ENCODE results near the gene VPS16.

VPS16 gene

DNA sequence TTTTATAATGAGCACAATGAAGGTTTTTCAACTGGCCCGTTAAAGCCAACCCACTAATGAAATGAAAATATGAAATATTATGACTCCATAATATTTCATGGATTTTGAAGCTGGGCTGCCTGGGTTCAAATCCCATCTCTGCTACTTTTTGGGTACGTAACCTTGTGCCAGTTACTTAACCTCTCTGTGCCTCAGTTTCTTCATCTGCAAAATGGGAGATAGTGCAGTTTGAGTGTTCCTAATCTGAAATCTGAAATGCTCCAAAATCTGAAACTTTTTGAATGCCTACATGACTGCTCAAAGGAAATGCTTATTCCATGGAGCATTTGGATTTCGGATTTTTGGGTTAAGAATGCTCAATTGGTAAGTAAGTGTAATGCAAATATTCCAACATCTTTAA is 62.3 kb downstream of the VPS16 start:
- CTCF ChIA-PET: no interaction called here
- Histone ChIP-seq H3K36me3 (ENCODE audit: control insufficient read depth in 2 of 2, insufficient read depth in 1 of 2, low read length in 2 of 2) (no peaks in the 10 kb centered on the region; a peak in 1 of 3 replicates), H3K27ac (ENCODE audit: extremely low read depth, low read depth, low read length) (no peak overlapping the region), H3K9me3 (ENCODE audit: control insufficient read depth, insufficient read depth, low read depth, low read length) (no peaks in the 10 kb centered on the region), H3K4me3 (ENCODE audit: low read depth, low read length) (no peak overlapping the region), H3K4me1 (ENCODE audit: control insufficient read depth, insufficient read depth, low read length) (peaks cover 4% of the 10 kb centered on the region)
- no peak for TF ChIP-seq ZNF133 (tag by site-specific recombination; IDR thresholded peaks at IDR 0.05)
- TF ChIP-seq ZNF433 (tag by site-specific recombination; IDR thresholded peaks at IDR 0.05; ENCODE audit: low read depth): no peak
- TF ChIP-seq KLF8 (tag by site-specific recombination; IDR thresholded peaks at IDR 0.05): no peak
- no peak for TF ChIP-seq GLIS2 (tag by site-specific recombination; IDR thresholded peaks at IDR 0.05)
- no peak for TF ChIP-seq ZNF704 (tag by site-specific recombination; IDR thresholded peaks at IDR 0.05)
- no peak for TF ChIP-seq ZBTB8A (tag by site-specific recombination; IDR thresholded peaks at IDR 0.05)
- TF ChIP-seq, protein P1, sequence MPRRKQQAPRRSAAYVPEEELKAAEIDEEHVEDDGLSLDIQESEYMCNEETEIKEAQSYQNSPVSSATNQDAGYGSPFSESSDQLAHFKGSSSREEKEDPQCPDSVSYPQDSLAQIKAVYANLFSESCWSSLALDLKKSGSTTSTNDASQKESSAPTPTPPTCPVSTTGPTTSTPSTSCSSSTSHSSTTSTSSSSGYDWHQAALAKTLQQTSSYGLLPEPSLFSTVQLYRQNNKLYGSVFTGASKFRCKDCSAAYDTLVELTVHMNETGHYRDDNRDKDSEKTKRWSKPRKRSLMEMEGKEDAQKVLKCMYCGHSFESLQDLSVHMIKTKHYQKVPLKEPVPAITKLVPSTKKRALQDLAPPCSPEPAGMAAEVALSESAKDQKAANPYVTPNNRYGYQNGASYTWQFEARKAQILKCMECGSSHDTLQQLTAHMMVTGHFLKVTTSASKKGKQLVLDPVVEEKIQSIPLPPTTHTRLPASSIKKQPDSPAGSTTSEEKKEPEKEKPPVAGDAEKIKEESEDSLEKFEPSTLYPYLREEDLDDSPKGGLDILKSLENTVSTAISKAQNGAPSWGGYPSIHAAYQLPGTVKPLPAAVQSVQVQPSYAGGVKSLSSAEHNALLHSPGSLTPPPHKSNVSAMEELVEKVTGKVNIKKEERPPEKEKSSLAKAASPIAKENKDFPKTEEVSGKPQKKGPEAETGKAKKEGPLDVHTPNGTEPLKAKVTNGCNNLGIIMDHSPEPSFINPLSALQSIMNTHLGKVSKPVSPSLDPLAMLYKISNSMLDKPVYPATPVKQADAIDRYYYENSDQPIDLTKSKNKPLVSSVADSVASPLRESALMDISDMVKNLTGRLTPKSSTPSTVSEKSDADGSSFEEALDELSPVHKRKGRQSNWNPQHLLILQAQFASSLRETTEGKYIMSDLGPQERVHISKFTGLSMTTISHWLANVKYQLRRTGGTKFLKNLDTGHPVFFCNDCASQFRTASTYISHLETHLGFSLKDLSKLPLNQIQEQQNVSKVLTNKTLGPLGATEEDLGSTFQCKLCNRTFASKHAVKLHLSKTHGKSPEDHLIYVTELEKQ (tag by site-specific recombination; IDR thresholded peaks at IDR 0.05; ENCODE audit: borderline replicate concordance): no peak
- no peak for TF ChIP-seq ZNF114 (tag by site-specific recombination; IDR thresholded peaks at IDR 0.05)
- no peak for TF ChIP-seq ZFP3 (tag by site-specific recombination; IDR thresholded peaks at IDR 0.05; ENCODE audit: low read depth)
- no peak for TF ChIP-seq ZNF791 (tag by site-specific recombination; IDR thresholded peaks at IDR 0.05)
- TF ChIP-seq ZNF596 (tag by site-specific recombination; IDR thresholded peaks at IDR 0.05): no peak
- TF ChIP-seq ZNF747 (tag by site-specific recombination; IDR thresholded peaks at IDR 0.05): no peak
- TF ChIP-seq ZNF707 (tag by site-specific recombination; IDR thresholded peaks at IDR 0.05): no peak
- TF ChIP-seq, protein P2, sequence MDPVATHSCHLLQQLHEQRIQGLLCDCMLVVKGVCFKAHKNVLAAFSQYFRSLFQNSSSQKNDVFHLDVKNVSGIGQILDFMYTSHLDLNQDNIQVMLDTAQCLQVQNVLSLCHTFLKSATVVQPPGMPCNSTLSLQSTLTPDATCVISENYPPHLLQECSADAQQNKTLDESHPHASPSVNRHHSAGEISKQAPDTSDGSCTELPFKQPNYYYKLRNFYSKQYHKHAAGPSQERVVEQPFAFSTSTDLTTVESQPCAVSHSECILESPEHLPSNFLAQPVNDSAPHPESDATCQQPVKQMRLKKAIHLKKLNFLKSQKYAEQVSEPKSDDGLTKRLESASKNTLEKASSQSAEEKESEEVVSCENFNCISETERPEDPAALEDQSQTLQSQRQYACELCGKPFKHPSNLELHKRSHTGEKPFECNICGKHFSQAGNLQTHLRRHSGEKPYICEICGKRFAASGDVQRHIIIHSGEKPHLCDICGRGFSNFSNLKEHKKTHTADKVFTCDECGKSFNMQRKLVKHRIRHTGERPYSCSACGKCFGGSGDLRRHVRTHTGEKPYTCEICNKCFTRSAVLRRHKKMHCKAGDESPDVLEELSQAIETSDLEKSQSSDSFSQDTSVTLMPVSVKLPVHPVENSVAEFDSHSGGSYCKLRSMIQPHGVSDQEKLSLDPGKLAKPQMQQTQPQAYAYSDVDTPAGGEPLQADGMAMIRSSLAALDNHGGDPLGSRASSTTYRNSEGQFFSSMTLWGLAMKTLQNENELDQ (tag by site-specific recombination; IDR thresholded peaks at IDR 0.05; ENCODE audit: low read depth): no peak
- TF ChIP-seq ZNF658 (tag by site-specific recombination; IDR thresholded peaks at IDR 0.05): no peak
- no peak for TF ChIP-seq ZNF473 (tag by site-specific recombination; IDR thresholded peaks at IDR 0.05)
- TF ChIP-seq ZNF561 (tag by site-specific recombination; IDR thresholded peaks at IDR 0.05; ENCODE audit: borderline replicate concordance): no peak
- no peak for TF ChIP-seq KLF1 (tag by site-specific recombination; IDR thresholded peaks at IDR 0.05)
- TF ChIP-seq GFI1B (tag by site-specific recombination; IDR thresholded peaks at IDR 0.05): no peak
- POLR2A ChIA-PET: no interaction called here

GRCh38 chr20:2903686-2904085 is 63.1 kb downstream of the VPS16 start:
- TF ChIP-seq HOXA7 (CRISPR knock-in tag; IDR thresholded peaks at IDR 0.05; ENCODE audit: borderline replicate concordance): no peak
- TF ChIP-seq, protein P1 (tag by site-specific recombination; IDR thresholded peaks at IDR 0.05; ENCODE audit: borderline replicate concordance): no peak
- no peak for TF ChIP-seq ZNF76 (tag by site-specific recombination; IDR thresholded peaks at IDR 0.05; ENCODE audit: borderline replicate concordance, low read depth)
- TF ChIP-seq ZNF341 (tag by site-specific recombination; IDR thresholded peaks at IDR 0.05; ENCODE audit: low read depth): no peak
- TF ChIP-seq KLF9 (tag by site-specific recombination; IDR thresholded peaks at IDR 0.05; ENCODE audit: low read depth): no peak
- CTCF ChIA-PET: interaction anchor here (0.6 to 0.7 kb wide), 2 partner anchors 9 to 39 kb away, joined by 3 to 4 read pairs; no protein-coding TSS in a partner anchor
- H3K9me3 ChIP-seq (ENCODE audit: control insufficient read depth, insufficient read depth, low read depth, low read length): no peaks in the 10 kb centered on the region
- peaks cover 7% of the 10 kb centered on the region for H3K4me1 ChIP-seq (ENCODE audit: control insufficient read depth, insufficient read depth, low read length)
- no peak overlapping the region for H3K27ac ChIP-seq (ENCODE audit: extremely low read depth, low read depth, low read length)
- POLR2A ChIA-PET: no interaction called here
- H3K4me3 ChIP-seq (ENCODE audit: low read depth, low read length): no peak overlapping the region
- no peaks in the 10 kb centered on the region; a peak in 1 of 3 replicates for H3K36me3 ChIP-seq (ENCODE audit: control insufficient read depth in 2 of 2, insufficient read depth in 1 of 2, low read length in 2 of 2)
